ENCODE results near the gene TCTN1.

Gene TCTN1

GRCh38 chr12:110669193-110669502 is 55.2 kb downstream of the TCTN1 start:
- no peak overlapping the region for H3K4me3 ChIP-seq (ENCODE audit: low read length)
- DNase-seq (ENCODE audit: low read depth), result no peak
- no peak for TF ChIP-seq CTCF (IDR thresholded peaks at IDR 0.05; ENCODE audit: insufficient read depth, low read depth, low read length, missing control alignments)

GRCh38 chr12:110670161-110670701 is 56.3 kb downstream of the TCTN1 start:
- no peak overlapping the region for H3K4me3 ChIP-seq (ENCODE audit: low read length)
- TF ChIP-seq CTCF (IDR thresholded peaks at IDR 0.05; ENCODE audit: insufficient read depth, low read depth, low read length, missing control alignments), result no peak
- no peak for DNase-seq (ENCODE audit: low read depth)

DNA sequence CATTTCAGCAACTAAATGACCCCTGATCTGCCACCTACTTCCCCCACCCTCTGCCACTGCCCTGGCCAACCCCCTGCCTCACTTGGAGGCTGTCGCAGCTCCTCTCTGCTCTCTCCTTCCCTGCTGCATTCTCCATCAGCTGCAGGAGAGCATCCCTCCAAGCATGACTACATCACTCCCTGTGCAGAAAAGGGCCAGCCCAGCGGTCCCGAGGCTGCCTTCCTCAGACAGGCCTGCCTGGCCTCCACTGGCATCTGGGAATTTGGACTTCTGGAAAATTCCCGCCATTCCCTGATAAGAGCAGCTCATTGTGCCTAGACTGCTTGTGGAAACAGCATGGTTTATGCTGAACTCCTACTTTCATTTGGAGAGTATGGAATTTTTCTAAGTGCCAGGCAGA is 62.2 kb downstream of the TCTN1 start:
- no peak overlapping the region for H3K4me3 ChIP-seq (ENCODE audit: low read length)
- TF ChIP-seq CTCF (IDR thresholded peaks at IDR 0.05; ENCODE audit: insufficient read depth, low read depth, low read length, missing control alignments), result no peak
- no peak for DNase-seq (ENCODE audit: low read depth)

DNA sequence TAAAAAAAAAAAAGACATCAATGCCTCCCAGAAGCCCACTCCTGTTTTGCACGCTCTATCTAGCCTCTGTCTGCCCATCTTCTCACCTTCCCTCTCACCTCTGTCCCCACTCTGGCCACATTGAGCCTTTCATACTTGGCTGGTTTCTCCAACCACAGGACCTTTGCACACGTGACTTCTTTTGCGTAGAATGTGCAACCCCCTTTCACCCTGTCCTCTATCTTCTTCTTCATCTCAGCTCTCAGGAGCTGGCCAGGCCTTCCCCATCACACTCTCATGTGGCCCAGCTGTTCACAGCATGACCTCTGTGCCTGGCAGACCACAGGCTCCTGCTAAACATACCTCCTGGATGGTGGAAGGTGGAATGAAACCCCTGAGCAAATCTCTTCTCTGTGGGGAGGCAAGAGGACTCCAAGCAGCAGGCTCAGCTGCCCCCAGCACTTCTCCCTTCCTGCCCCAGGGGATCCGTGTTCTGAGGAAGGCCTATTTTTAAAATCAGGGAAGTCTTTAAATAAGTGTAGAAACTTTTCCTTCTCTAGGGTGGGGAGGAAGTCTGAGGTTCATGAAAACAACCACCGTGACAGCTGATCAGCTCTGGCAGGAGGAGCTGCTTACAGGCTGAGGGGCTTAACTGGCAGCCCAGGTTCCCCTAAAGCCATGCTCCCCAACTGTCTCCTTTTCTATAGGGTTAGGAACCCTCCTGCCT is 63.4 kb downstream of the TCTN1 start:
- DNase-seq (ENCODE audit: low read depth), result no peak
- no peak overlapping the region for H3K4me3 ChIP-seq (ENCODE audit: low read length)
- no peak for TF ChIP-seq CTCF (IDR thresholded peaks at IDR 0.05; ENCODE audit: insufficient read depth, low read depth, low read length, missing control alignments)

- DNase-seq (ENCODE audit: low read depth), result no peak
- no peak for TF ChIP-seq CTCF (IDR thresholded peaks at IDR 0.05; ENCODE audit: insufficient read depth, low read depth, low read length, missing control alignments)
- H3K4me3 ChIP-seq (ENCODE audit: low read length), result no peak overlapping the region
These were observed 64.1 kb downstream of the TCTN1 start for GRCh38 chr12:110677982-110678381.

GRCh38 chr12:110679201-110679600 is 65.3 kb downstream of the TCTN1 start:
- no peak overlapping the region for H3K4me3 ChIP-seq (ENCODE audit: low read length)
- TF ChIP-seq CTCF (IDR thresholded peaks at IDR 0.05; ENCODE audit: insufficient read depth, low read depth, low read length, missing control alignments), result no peak

GRCh38 chr12:110680032-110680431 is 66.1 kb downstream of the TCTN1 start:
- DNase-seq (ENCODE audit: low read depth), result peak; percentile 49
- H3K4me3 ChIP-seq (ENCODE audit: low read length), result no peak overlapping the region
- no peak for TF ChIP-seq CTCF (IDR thresholded peaks at IDR 0.05; ENCODE audit: insufficient read depth, low read depth, low read length, missing control alignments)

More at GRCh38 chr12:110679201-110679600, 65.3 kb downstream of the TCTN1 start:
- no peak for DNase-seq (ENCODE audit: low read depth)

Data from epithelial cell of esophagus (primary cell).